ENCODE results near the gene IFI44L. TPM values are rescaled to one million over a fixed set of nuclear protein-coding genes. Genes with fewer than 3 reads are reported as not detected.

The IFI44L gene
- 0.03 to 0.34 TPM (median 0.10 TPM) in 3 of 5 replicates, not detected in the others for total RNA-seq (2022; extraction: Qiagen RNA extraction; ENCODE audit: low read depth)

GRCh38 chr1:78619803-78620579 lies at the start of gene IFI44L:
TSS of gene IFI44L (plus strand) at chr1:78620448. CDS start at chr1:78627916, 7,468 bp downstream.

GRCh38 chr1:78649628-78650027 lies 29.4 kb downstream of the IFI44L start, which contains the start of gene IFI44:
TSS of gene IFI44 (plus strand) at chr1:78649831. CDS start at chr1:78650196, 365 bp downstream.

Other genes starting within 250 kb of the IFI44L start
- 0.02 TPM in 1 of 5 replicates, not detected in the others for gene PTGFR, start 129.5 kb upstream of the IFI44L start, total RNA-seq (2022; extraction: Qiagen RNA extraction; ENCODE audit: low read depth)
- gene IFI44, start 29.4 kb downstream of the IFI44L start, total RNA-seq (2022; extraction: Qiagen RNA extraction; ENCODE audit: low read depth) = 0.47 to 1.7 TPM (median 0.93 TPM) in 5 replicates